Iris pigment epithelial cell (primary cell): ENCODE data around the gene RNASEH1.
A peak's percentile ranks its signal among the peaks of the same experiment; 100 is the strongest.

Experiments
- DNase-seq: peaks from one replicate; pipeline ENCODE4 v3.0.0-alpha.2; 2011; ENCODE audit warnings: low read depth

Gene RNASEH1

GRCh38 chr2:3558205-3559014, at the start of gene RNASEH1:
TSS of gene RNASEH1 (minus strand) at chr2:3558333. CDS start at chr2:3558260, 73 bp downstream.
- peak; percentile 99 for DNase-seq

GRCh38 chr2:3606370-3607201, 48.5 kb upstream of the RNASEH1 start:
- DNase-seq, result no peak

- no peak for DNase-seq
These were observed 47.9 kb upstream of the RNASEH1 start for GRCh38 chr2:3606028-3606369.

- no peak for DNase-seq
These were observed 47.1 kb upstream of the RNASEH1 start for GRCh38 chr2:3604991-3605961.

GRCh38 chr2:3604207-3604877, 46.2 kb upstream of the RNASEH1 start:
- DNase-seq, result no peak

- no peak for DNase-seq
These were observed 45.5 kb upstream of the RNASEH1 start for GRCh38 chr2:3603536-3604206.

- no peak for DNase-seq
These were observed 44.6 kb upstream of the RNASEH1 start for GRCh38 chr2:3602553-3603339.

GRCh38 chr2:3601561-3602271, 43.6 kb upstream of the RNASEH1 start:
- no peak for DNase-seq

GRCh38 chr2:3600256-3600855, 42.2 kb upstream of the RNASEH1 start:
- DNase-seq, result no peak

- no peak for DNase-seq
These were observed 41.0 kb upstream of the RNASEH1 start for GRCh38 chr2:3598912-3599854.

- DNase-seq, result no peak
These were observed 40.2 kb upstream of the RNASEH1 start for GRCh38 chr2:3598197-3598910.

- no peak for DNase-seq
These were observed 39.4 kb upstream of the RNASEH1 start for GRCh38 chr2:3597567-3597966.

- no peak for DNase-seq
These were observed 38.8 kb upstream of the RNASEH1 start for GRCh38 chr2:3596901-3597417.

GRCh38 chr2:3595985-3596384, 37.9 kb upstream of the RNASEH1 start:
- DNase-seq, result no peak

- no peak for DNase-seq
These were observed 37.3 kb upstream of the RNASEH1 start for GRCh38 chr2:3595404-3595803.

GRCh38 chr2:3594493-3595281, 36.6 kb upstream of the RNASEH1 start, which contains the start of gene COLEC11:
TSS of gene COLEC11 (plus strand) at chr2:3595112. CDS start at chr2:3604341, 9,229 bp downstream.
- peak; percentile 57 for DNase-seq
